Neural cell (in vitro differentiated cells): ENCODE data around the gene BLMH. TPM values are rescaled to one million over a fixed set of nuclear protein-coding genes. Genes with fewer than 3 reads are reported as not detected.
"Not testable (repeated sequence)": the region's sequence is repeated elsewhere in the genome, so short reads cannot be mapped to it uniquely, and the experiment has no call there.

Source experiments
- H2AFZ ChIP-seq: fragments of 200-600, 300-800 bp; sonication (generic), shearing (Covaris generic); 2 replicates; pipeline ENCODE4 v1.6.0; 2014; ENCODE audit warnings: low read depth, mild to moderate bottlenecking, antibody characterized with exemption, low read length, moderate library complexity
- H3F3A ChIP-seq: fragments of 200-600 bp; shearing (Covaris generic); 2 replicates; pipeline ENCODE4 v1.6.1; 2016; ENCODE audit warnings: mild to moderate bottlenecking, moderate library complexity, mixed read lengths, antibody characterized with exemption, low read length; ENCODE audit not compliant: insufficient read depth, poor library complexity, severe bottlenecking
- H3K27ac ChIP-seq: fragments of 200-600, 300-800 bp; sonication (generic), shearing (Covaris generic); 2 replicates; pipeline ENCODE4 v1.5.1; 2014; ENCODE audit warnings: mild to moderate bottlenecking, low read length, moderate library complexity
- H3K27me3 ChIP-seq: fragments of 300-800, 200-600 bp; sonication (generic), shearing (Covaris generic); 2 replicates; pipeline ENCODE4 v1.6.0; 2014; ENCODE audit warnings: mild to moderate bottlenecking, low read depth, low read length, moderate library complexity; ENCODE audit not compliant: insufficient read depth
- H3K36me3 ChIP-seq: fragments of 300-800, 200-600 bp; sonication (generic), shearing (Covaris generic); 2 replicates; pipeline ENCODE4 v1.5.1; 2014; ENCODE audit warnings: mild to moderate bottlenecking, antibody characterized with exemption, low read length, moderate library complexity; ENCODE audit not compliant: insufficient read depth
- H3K4me2 ChIP-seq: fragments of 300-800, 200-600 bp; sonication (generic), shearing (Covaris generic); 2 replicates; pipeline ENCODE4 v1.6.0; 2014; ENCODE audit warnings: mild to moderate bottlenecking, low read length
- H3K4me3 ChIP-seq: fragments of 300-800, 200-600 bp; sonication (generic), shearing (Covaris generic); 2 replicates; pipeline ENCODE4 v1.5.1; 2014; ENCODE audit warnings: mild to moderate bottlenecking, low read length, moderate library complexity
- H3K79me2 ChIP-seq: fragments of 200-600 bp; shearing (Covaris generic); replicated peaks from 2 replicates; pipeline ENCODE4 v1.6.0; 2014; ENCODE audit warnings: mild to moderate bottlenecking, low read length, moderate library complexity; ENCODE audit not compliant: insufficient read depth
- H3K9ac ChIP-seq: fragments of 300-800, 200-600 bp; sonication (generic), shearing (Covaris generic); 2 replicates; pipeline ENCODE4 v1.6.1; 2016; ENCODE audit warnings: mild to moderate bottlenecking, low read length, mixed read lengths
- H3K9me2 ChIP-seq: fragments of 200-600 bp; shearing (Covaris generic); 2 replicates; pipeline ENCODE4 v1.6.1; 2016; ENCODE audit warnings: mild to moderate bottlenecking, low read length, mixed read lengths; ENCODE audit not compliant: insufficient read depth
- H3K9me3 ChIP-seq: fragments of 200-600, 300-800 bp; sonication (generic), shearing (Covaris generic); 2 replicates; pipeline ENCODE4 v1.6.1; 2016; ENCODE audit warnings: mild to moderate bottlenecking, mixed run types, low read length, moderate library complexity, mixed read lengths
- H4K20me1 ChIP-seq: fragments of 200-600 bp; shearing (Covaris generic); 2 replicates; pipeline ENCODE4 v1.6.1; 2016; ENCODE audit warnings: mild to moderate bottlenecking, mixed run types; ENCODE audit not compliant: insufficient read depth
- CTCF ChIP-seq: fragments of 450-650 bp; IDR thresholded peaks from 2 replicates; pipeline ENCODE4 v1.5.1; 2014; ENCODE audit warnings: antibody characterized with exemption, mild to moderate bottlenecking, moderate library complexity; ENCODE audit not compliant: poor library complexity, severe bottlenecking
- EP300 ChIP-seq: fragments of 450-650 bp; conservative IDR thresholded peaks from 2 replicates; pipeline ENCODE4 v1.6.1; 2014; ENCODE audit warnings: antibody characterized with exemption, mild to moderate bottlenecking, moderate library complexity; ENCODE audit not compliant: poor library complexity, severe bottlenecking
- EZH2 ChIP-seq: fragments of 200-600, 300-800 bp; shearing (Covaris generic), sonication (generic); IDR thresholded peaks from 2 replicates; pipeline ENCODE4 v1.6.1; 2014; ENCODE audit warnings: antibody characterized with exemption, low read length, borderline replicate concordance, mild to moderate bottlenecking; ENCODE audit not compliant: insufficient read depth, poor library complexity, severe bottlenecking
- MXI1 ChIP-seq: fragments of 450-650 bp; conservative IDR thresholded peaks from 2 replicates; pipeline ENCODE4 v1.6.1; 2014; ENCODE audit warnings: antibody characterized with exemption, mild to moderate bottlenecking; ENCODE audit not compliant: poor library complexity, severe bottlenecking
- POLR2AphosphoS5 ChIP-seq: IDR thresholded peaks from 2 replicates; pipeline ENCODE4 v1.6.1; 2012
- RAD21 ChIP-seq: fragments of 450-650 bp; conservative IDR thresholded peaks from 2 replicates; pipeline ENCODE4 v1.6.1; 2014; ENCODE audit warnings: antibody characterized with exemption, mild to moderate bottlenecking, moderate library complexity
- REST ChIP-seq: IDR thresholded peaks from 2 replicates; pipeline ENCODE4 v1.6.1; 2012; ENCODE audit warnings: borderline replicate concordance
- SMC3 ChIP-seq: fragments of 450-650 bp; conservative IDR thresholded peaks from 2 replicates; pipeline ENCODE4 v1.6.1; 2014; ENCODE audit warnings: antibody characterized with exemption, mild to moderate bottlenecking, moderate library complexity; ENCODE audit not compliant: poor library complexity
- TAF1 ChIP-seq: IDR thresholded peaks from 2 replicates; pipeline ENCODE4 v1.6.1; 2012; ENCODE audit warnings: low read depth
- polyA plus RNA-seq: library from polyadenylated mRNA; depleted of rRNA; stranded (reverse); fragments of >200 nt; gene quantifications from 2 replicates; pipeline ENCODE4 v1.2.3, GENCODE V29; 2014

Gene BLMH
- polyA plus RNA-seq, 1 donor from 2014 or later: 44.3 TPM

GRCh38 chr17:30232015-30232823 is 59.5 kb downstream of the BLMH start:
- no peaks in the 10 kb centered on the region for H3K79me2 ChIP-seq
- H3K27ac ChIP-seq: no peak overlapping the region
- no peaks in the 10 kb centered on the region for H3K36me3 ChIP-seq
- no peaks in the 10 kb centered on the region for H3K9me2 ChIP-seq
- H4K20me1 ChIP-seq: no peaks in the 10 kb centered on the region
- no peaks in the 10 kb centered on the region for H3K9me3 ChIP-seq
- no peak overlapping the region for H3K4me2 ChIP-seq
- H3K4me3 ChIP-seq: no peak overlapping the region
- TF ChIP-seq POLR2AphosphoS5: no peak
- no peak for TF ChIP-seq CTCF
- no peak for TF ChIP-seq MXI1
- no peak for TF ChIP-seq EZH2
- TF ChIP-seq EP300: no peak
- TF ChIP-seq TAF1: no peak
- TF ChIP-seq REST: no peak
- TF ChIP-seq SMC3: no peak
- no peak for TF ChIP-seq RAD21
- H3F3A ChIP-seq: no peaks in the 10 kb centered on the region
- H2AFZ ChIP-seq: no peak overlapping the region
- H3K9ac ChIP-seq: no peak overlapping the region
- H3K27me3 ChIP-seq: peaks cover 42% of the 10 kb centered on the region

- H3K9me2 ChIP-seq: no peaks in the 10 kb centered on the region
- TF ChIP-seq POLR2AphosphoS5: no peak
- TF ChIP-seq TAF1: no peak
- no peak for TF ChIP-seq RAD21
- no peak for TF ChIP-seq MXI1
- no peak for TF ChIP-seq EP300
- no peak for TF ChIP-seq EZH2
- no peak for TF ChIP-seq REST
- TF ChIP-seq SMC3: no peak
- TF ChIP-seq CTCF: no peak
These were observed 61.1 kb downstream of the BLMH start for GRCh38 chr17:30230596-30231125.

GRCh38 chr17:30230009-30230408 is 61.7 kb downstream of the BLMH start:
- H3K4me2 ChIP-seq, H3K36me3 ChIP-seq, H4K20me1 ChIP-seq, H3K4me3 ChIP-seq, H2AFZ ChIP-seq, H3K27ac ChIP-seq, H3F3A ChIP-seq, H3K9me2 ChIP-seq, H3K9me3 ChIP-seq, H3K79me2 ChIP-seq, H3K9ac ChIP-seq: not testable (repeated sequence)
- H3K27me3 ChIP-seq: peaks cover 22% of the 10 kb centered on the region

More at GRCh38 chr17:30230596-30231125, 61.1 kb downstream of the BLMH start:
- no peaks in the 10 kb centered on the region for H3K79me2 ChIP-seq
- no peaks in the 10 kb centered on the region for H3K9me3 ChIP-seq
- no peak overlapping the region for H3K4me2 ChIP-seq
- no peaks in the 10 kb centered on the region for H4K20me1 ChIP-seq
- H3K27me3 ChIP-seq: peaks cover 28% of the 10 kb centered on the region
- H2AFZ ChIP-seq: no peak overlapping the region
- H3K36me3 ChIP-seq: no peaks in the 10 kb centered on the region
- H3F3A ChIP-seq: no peaks in the 10 kb centered on the region
- H3K27ac ChIP-seq: no peak overlapping the region
- no peak overlapping the region for H3K4me3 ChIP-seq
- no peak overlapping the region for H3K9ac ChIP-seq
